Vagina (tissue), 2 donors: ENCODE data around the gene APLP2. TPM values are rescaled to one million over a fixed set of nuclear protein-coding genes. Genes with fewer than 3 reads are reported as not detected.

ENCODE experiments used
- DNase-seq, 2 donors: peaks; one replicate each; pipeline ENCODE4 v3.0.0-alpha.2; 2017; ENCODE audit errors: extremely low spot score in 2 of 2
- H3K27ac ChIP-seq: fragments of 200-600 bp; sonication (generic); one replicate; pipeline ENCODE4 v1.5.1; 2019
- H3K27me3 ChIP-seq: fragments of 200-600 bp; sonication (generic); one replicate; pipeline ENCODE4 v1.5.1; 2019
- H3K36me3 ChIP-seq, 2 donors: fragments of 200-600 bp; sonication (generic); one replicate each; pipeline ENCODE4 v1.5.1; 2017 to 2019
- H3K4me1 ChIP-seq: fragments of 200-600 bp; sonication (generic); one replicate; pipeline ENCODE4 v1.5.1; 2019
- H3K4me3 ChIP-seq, 2 donors: fragments of 200-600 bp; sonication (generic); 1 replicate in 1 of 2; 2 replicates in 1 of 2; pipeline ENCODE4 v1.5.1; 2016 to 2019
- H3K9me3 ChIP-seq: fragments of 200-600 bp; sonication (generic); one replicate; pipeline ENCODE4 v1.5.1; 2019
- POLR2A ChIP-seq, 2 donors: fragments of 450-650 bp; IDR thresholded peaks; one replicate each; pipeline ENCODE4 v1.6.1; 2017; ENCODE audit warnings: antibody characterized with exemption in 2 of 2, mild to moderate bottlenecking in 2 of 2, moderate library complexity in 2 of 2
- POLR2AphosphoS5 ChIP-seq, 2 donors: sonication (generic); formaldehyde crosslinking; IDR thresholded peaks; one replicate each; pipeline ENCODE4 v1.9.0; 2017; ENCODE audit warnings: antibody characterized with exemption in 2 of 2, mild to moderate bottlenecking in 2 of 2, low read depth in 1 of 2; ENCODE audit not compliant: insufficient read depth in 1 of 2
- intact Hi-C: fragments of 100-400 bp; cut with DNase I; formaldehyde crosslinking; loops from one replicate; pipeline ENCODE4 v1.15.1; 2023
- total RNA-seq: library from RNA; depleted of rRNA; stranded (reverse); fragments of >200 nt; gene quantifications from one replicate; pipeline ENCODE4 v1.2.3, GENCODE V29; 2016
- TF ChIP-seq, protein P1 (sequence below), 3 experiments: fragments of 450-650 bp in 2 of 3; fragments of 200-600 bp in 1 of 3; sonication (generic) in 1 of 3; IDR thresholded peaks; one replicate each; pipeline ENCODE4 v1.5.1; 2017 to 2019; ENCODE audit warnings: antibody characterized with exemption in 3 of 3, mild to moderate bottlenecking in 2 of 3, moderate library complexity in 2 of 3

APLP2 gene
- total RNA-seq, 1 donor from 2014 or later: 234 TPM

- Histone ChIP-seq H3K4me3 (no peak overlapping the region), H3K27me3 (no peaks in the 10 kb centered on the region), H3K9me3 (no peaks in the 10 kb centered on the region), H3K4me1 (no peaks in the 10 kb centered on the region), H3K27ac (no peak overlapping the region), H3K36me3 (no peaks in the 10 kb centered on the region)
- DNase-seq: no peak
- TF ChIP-seq POLR2AphosphoS5 (IDR thresholded peaks at IDR 0.05; ENCODE audit: insufficient read depth in 1 of 2, low read depth in 1 of 2): no peak
- no peak for TF ChIP-seq POLR2A (IDR thresholded peaks at IDR 0.05)
- TF ChIP-seq, protein P1, sequence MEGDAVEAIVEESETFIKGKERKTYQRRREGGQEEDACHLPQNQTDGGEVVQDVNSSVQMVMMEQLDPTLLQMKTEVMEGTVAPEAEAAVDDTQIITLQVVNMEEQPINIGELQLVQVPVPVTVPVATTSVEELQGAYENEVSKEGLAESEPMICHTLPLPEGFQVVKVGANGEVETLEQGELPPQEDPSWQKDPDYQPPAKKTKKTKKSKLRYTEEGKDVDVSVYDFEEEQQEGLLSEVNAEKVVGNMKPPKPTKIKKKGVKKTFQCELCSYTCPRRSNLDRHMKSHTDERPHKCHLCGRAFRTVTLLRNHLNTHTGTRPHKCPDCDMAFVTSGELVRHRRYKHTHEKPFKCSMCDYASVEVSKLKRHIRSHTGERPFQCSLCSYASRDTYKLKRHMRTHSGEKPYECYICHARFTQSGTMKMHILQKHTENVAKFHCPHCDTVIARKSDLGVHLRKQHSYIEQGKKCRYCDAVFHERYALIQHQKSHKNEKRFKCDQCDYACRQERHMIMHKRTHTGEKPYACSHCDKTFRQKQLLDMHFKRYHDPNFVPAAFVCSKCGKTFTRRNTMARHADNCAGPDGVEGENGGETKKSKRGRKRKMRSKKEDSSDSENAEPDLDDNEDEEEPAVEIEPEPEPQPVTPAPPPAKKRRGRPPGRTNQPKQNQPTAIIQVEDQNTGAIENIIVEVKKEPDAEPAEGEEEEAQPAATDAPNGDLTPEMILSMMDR (IDR thresholded peaks at IDR 0.05): no peak
- intact Hi-C loops: no loop called here
Measured at GRCh38 chr11:130042093-130042591, 27.6 kb upstream of the APLP2 start.

GRCh38 chr11:130043575-130043974 lies 26.1 kb upstream of the APLP2 start:
- Histone ChIP-seq H3K27ac (no peak overlapping the region), H3K4me3 (no peak overlapping the region), H3K4me1 (no peaks in the 10 kb centered on the region), H3K36me3 (no peaks in the 10 kb centered on the region), H3K27me3 (no peaks in the 10 kb centered on the region), H3K9me3 (no peaks in the 10 kb centered on the region)
- TF ChIP-seq POLR2A (IDR thresholded peaks at IDR 0.05): no peak
- TF ChIP-seq POLR2AphosphoS5 (IDR thresholded peaks at IDR 0.05; ENCODE audit: insufficient read depth in 1 of 2, low read depth in 1 of 2): no peak
- TF ChIP-seq, protein P1 (IDR thresholded peaks at IDR 0.05): no peak
- DNase-seq: no peak
- intact Hi-C loops: no loop called here

DNA sequence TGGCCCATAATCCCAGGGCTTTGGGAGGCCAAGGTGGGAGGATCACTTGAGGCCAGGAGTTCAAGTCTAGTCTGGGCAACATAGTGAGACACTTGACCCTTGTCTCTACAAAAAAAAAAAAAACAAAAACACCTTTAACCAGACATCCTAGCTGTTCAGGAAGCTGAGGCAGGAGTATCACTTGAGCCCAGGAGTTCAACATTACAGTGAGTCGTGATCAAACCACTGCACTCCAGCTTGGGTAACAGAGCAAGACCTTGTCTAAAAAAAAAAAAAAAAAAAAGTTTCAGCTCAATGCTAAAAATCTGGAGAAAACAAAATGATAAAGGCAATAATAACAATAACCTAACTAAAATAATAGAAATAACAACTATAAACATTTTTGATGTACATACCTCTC lies 22.6 kb upstream of the APLP2 start:
- Histone ChIP-seq H3K27me3 (no peaks in the 10 kb centered on the region), H3K9me3 (no peaks in the 10 kb centered on the region), H3K36me3 (no peaks in the 10 kb centered on the region), H3K4me3 (no peak overlapping the region), H3K27ac (no peak overlapping the region), H3K4me1 (peaks cover 21% of the 10 kb centered on the region)
- no peak for DNase-seq
- TF ChIP-seq, protein P1 (IDR thresholded peaks at IDR 0.05): no peak
- TF ChIP-seq POLR2AphosphoS5 (IDR thresholded peaks at IDR 0.05; ENCODE audit: insufficient read depth in 1 of 2, low read depth in 1 of 2) (no peak), POLR2A (IDR thresholded peaks at IDR 0.05) (no peak)
- intact Hi-C loops: no loop called here

DNA sequence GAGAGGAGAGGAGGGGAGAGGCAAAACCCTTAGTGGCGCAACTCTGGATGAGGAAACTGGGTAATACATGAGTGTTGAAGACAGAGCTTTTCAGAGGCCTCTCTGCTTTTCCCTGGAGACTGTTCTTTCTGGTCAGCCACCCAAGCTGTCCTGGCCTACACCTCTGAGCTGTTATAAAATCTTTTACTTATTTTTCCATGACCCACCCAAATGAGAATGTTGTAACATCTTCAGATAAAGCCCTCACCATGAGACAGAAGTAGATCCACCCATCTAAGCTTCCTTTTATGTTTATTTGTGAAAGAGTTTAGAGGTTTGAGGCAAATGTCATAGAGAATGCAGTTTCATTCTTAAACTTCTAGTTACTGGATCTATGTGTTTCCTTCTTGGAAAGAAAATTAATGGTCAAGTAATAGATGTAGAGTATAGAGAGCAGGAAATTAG lies 20.3 kb upstream of the APLP2 start:
- no peaks in the 10 kb centered on the region for H3K27me3 ChIP-seq
- H3K4me1 ChIP-seq: peaks cover 21% of the 10 kb centered on the region
- TF ChIP-seq, protein P1 (IDR thresholded peaks at IDR 0.05): no peak
- TF ChIP-seq POLR2AphosphoS5 (IDR thresholded peaks at IDR 0.05; ENCODE audit: insufficient read depth in 1 of 2, low read depth in 1 of 2) (no peak), POLR2A (IDR thresholded peaks at IDR 0.05) (no peak)
- no peak overlapping the region for H3K27ac ChIP-seq
- DNase-seq: no peak
- H3K9me3 ChIP-seq: no peaks in the 10 kb centered on the region
- H3K36me3 ChIP-seq: no peaks in the 10 kb centered on the region
- H3K4me3 ChIP-seq: no peak overlapping the region
- intact Hi-C loops: no loop called here

GRCh38 chr11:130050257-130050656 lies 19.4 kb upstream of the APLP2 start:
- no peak overlapping the region for H3K4me3 ChIP-seq
- H3K27me3 ChIP-seq: no peaks in the 10 kb centered on the region
- TF ChIP-seq POLR2A (IDR thresholded peaks at IDR 0.05): no peak
- TF ChIP-seq POLR2AphosphoS5 (IDR thresholded peaks at IDR 0.05; ENCODE audit: insufficient read depth in 1 of 2, low read depth in 1 of 2): peak in 1 of 2 donors; percentile 30
- no peak for DNase-seq
- no peaks in the 10 kb centered on the region for H3K36me3 ChIP-seq
- no peak overlapping the region for H3K27ac ChIP-seq
- intact Hi-C loops: no loop called here
- H3K9me3 ChIP-seq: no peaks in the 10 kb centered on the region
- peaks cover 21% of the 10 kb centered on the region for H3K4me1 ChIP-seq
